K562 (cell line): ENCODE data around the gene STARD6. TPM values are rescaled to one million over a fixed set of nuclear protein-coding genes. Genes with fewer than 3 reads are reported as not detected.
A peak's percentile ranks its signal among the peaks of the same experiment; 100 is the strongest.

Source experiments
- CBFA2T2 ChIP-seq: fragments of 450-650 bp; conservative IDR thresholded peaks from 2 replicates; pipeline ENCODE4 v1.6.1; 2017; ENCODE audit warnings: mild to moderate bottlenecking
- CREM ChIP-seq: IDR thresholded peaks from 2 replicates; pipeline ENCODE4 v1.6.1; 2014; ENCODE audit warnings: antibody characterized with exemption, low read depth
- HCFC1 ChIP-seq: IDR thresholded peaks from 2 replicates; pipeline ENCODE4 v1.6.1; 2012; ENCODE audit warnings: low read depth, low read length, improper control_type of control experiment
- HDAC8 ChIP-seq: fragments of 450-650 bp; IDR thresholded peaks from 2 replicates; pipeline ENCODE4 v1.6.1; 2016; ENCODE audit warnings: mild to moderate bottlenecking, missing genetic modification characterization, moderate library complexity, missing compliant biosample characterization
- HNRNPUL1 ChIP-seq: fragments of 200-400 bp; formaldehyde crosslinking; IDR thresholded peaks from 2 replicates; pipeline ENCODE4 v1.6.1; 2017; ENCODE audit warnings: low read length
- KDM2B ChIP-seq: fragments of 250-450 bp; sonication (Bioruptor Pico); IDR thresholded peaks from 2 replicates; pipeline ENCODE4 v1.8.0; 2021; ENCODE audit warnings: mild to moderate bottlenecking, moderate library complexity
- MTA1 ChIP-seq: fragments of 450-650 bp; IDR thresholded peaks from 2 replicates; pipeline ENCODE4 v1.6.1; 2017; ENCODE audit warnings: borderline replicate concordance
- MYC ChIP-seq, 2 experiments: fragments of 250-450 bp in 1 of 2; sonication (Bioruptor Pico) in 1 of 2; IDR thresholded peaks; 2 replicates each; pipeline versions ENCODE4 v1.5.1 to v1.6.1; 2012 to 2021; ENCODE audit warnings: low read depth in 2 of 2, borderline replicate concordance in 1 of 2, improper control_type of control experiment in 1 of 2, low read length in 1 of 2, mild to moderate bottlenecking in 1 of 2, moderate library complexity in 1 of 2
- NFE2L1 ChIP-seq: fragments of 450-650 bp; IDR thresholded peaks from 2 replicates; pipeline ENCODE4 v1.6.1; 2016; ENCODE audit warnings: missing genetic modification characterization, low read depth, mild to moderate bottlenecking, missing compliant biosample characterization, moderate library complexity, borderline replicate concordance
- NR4A1 ChIP-seq, 2 experiments: fragments of 250-450 bp in 1 of 2; fragments of 450-650 bp in 1 of 2; sonication (Bioruptor Pico) in 1 of 2; IDR thresholded peaks; 2 replicates each; pipeline versions ENCODE4 v1.4.0 to v1.6.1; 2016 to 2020; ENCODE audit warnings: mild to moderate bottlenecking in 2 of 2, missing compliant biosample characterization in 1 of 2, missing genetic modification characterization in 1 of 2, moderate library complexity in 1 of 2
- NUFIP1 ChIP-seq: fragments of 450-650 bp; IDR thresholded peaks from 2 replicates; pipeline ENCODE4 v1.6.1; 2018; ENCODE audit not compliant: partially characterized antibody
- PCBP2 ChIP-seq: fragments of 200-400 bp; formaldehyde crosslinking; IDR thresholded peaks from 2 replicates; pipeline ENCODE4 v1.6.1; 2018; ENCODE audit warnings: low read length, low read depth, mild to moderate bottlenecking, moderate library complexity; ENCODE audit not compliant: poor library complexity, severe bottlenecking
- PML ChIP-seq: IDR thresholded peaks from 2 replicates; pipeline ENCODE4 v1.6.1; 2012; ENCODE audit warnings: low read length, inconsistent platforms
- SMARCB1 ChIP-seq: IDR thresholded peaks from 2 replicates; pipeline ENCODE4 v1.6.1; 2011; ENCODE audit warnings: improper control_type of control experiment, low read depth; ENCODE audit not compliant: insufficient read length
- SMARCE1 ChIP-seq: fragments of 450-650 bp; IDR thresholded peaks from 2 replicates; pipeline ENCODE4 v1.7.1; 2016; ENCODE audit warnings: mild to moderate bottlenecking
- ZNF184 ChIP-seq: sonication (generic); formaldehyde crosslinking; IDR thresholded peaks from 2 replicates; pipeline ENCODE4 v1.5.0; 2020; ENCODE audit warnings: missing genetic modification reagents
- ZNF253 ChIP-seq: fragments of 250-450 bp; sonication (Bioruptor Pico); conservative IDR thresholded peaks from 2 replicates; pipeline ENCODE4 v1.6.1; 2021; ENCODE audit warnings: mild to moderate bottlenecking
- ZNF408 ChIP-seq: fragments of 250-450 bp; sonication (Bioruptor Pico); IDR thresholded peaks from 2 replicates; pipeline ENCODE4 v1.4.0; 2020; ENCODE audit warnings: low read depth, mild to moderate bottlenecking, moderate library complexity
- ZNF76 ChIP-seq: fragments of 250-450 bp; sonication (Bioruptor Pico); IDR thresholded peaks from 2 replicates; pipeline ENCODE4 v1.4.0; 2020; ENCODE audit warnings: mild to moderate bottlenecking, moderate library complexity, borderline replicate concordance
- polyA plus RNA-seq, 8 experiments: library from polyadenylated mRNA; depleted of rRNA in 4 of 8; stranded (reverse) in 5 of 8; unstranded in 3 of 8; fragments of >200 nt; fragmentation: Nextera tagmentation in 2 of 8; fragmentation: Illumina TruSeq in 1 of 8; extraction: Ambion mirVana in 2 of 8; extraction: Trizol in 1 of 8; gene quantifications; 2 replicates each; pipeline versions ENCODE4 v1.2.1 to v1.2.3, GENCODE V29; 2011 to 2014; ENCODE audit warnings: inconsistent platforms in 1 of 8, missing spikeins in 1 of 8
- total RNA-seq, 7 experiments: library from RNA; depleted of rRNA in 6 of 7; stranded (reverse); fragments of >200 nt in 6 of 7; fragmentation: Illumina TruSeq in 2 of 7; extraction: Trizol in 2 of 7; gene quantifications; 2 replicates each; pipeline versions ENCODE4 v1.2.1 to v1.2.3, GENCODE V29; 2011 to 2021; ENCODE audit warnings: low replicate concordance in 1 of 7
- TF ChIP-seq, protein P1 (sequence below): fragments of 250-450 bp; sonication (Bioruptor Pico); IDR thresholded peaks from 2 replicates; pipeline ENCODE4 v1.8.0; 2021; ENCODE audit warnings: mild to moderate bottlenecking, moderate library complexity
- TF ChIP-seq, protein P2 (sequence below): fragments of 200-400 bp; formaldehyde crosslinking; IDR thresholded peaks from 2 replicates; pipeline ENCODE4 v1.6.1; 2017; ENCODE audit warnings: mild to moderate bottlenecking, low read depth, low read length, moderate library complexity
- TF ChIP-seq, protein P3 (sequence below): fragments of 250-450 bp; sonication (Bioruptor Pico); IDR thresholded peaks from 2 replicates; pipeline ENCODE4 v1.8.0; 2021; ENCODE audit warnings: moderate library complexity, mild to moderate bottlenecking, inconsistent platforms

The STARD6 gene
- total and polyA plus RNA-seq, 9 of the 15 experiments (the other 6 are each of a cell fraction or from before 2014, with no cell fraction given) = 0.11 to 0.15 TPM; not detected in 7

DNA sequence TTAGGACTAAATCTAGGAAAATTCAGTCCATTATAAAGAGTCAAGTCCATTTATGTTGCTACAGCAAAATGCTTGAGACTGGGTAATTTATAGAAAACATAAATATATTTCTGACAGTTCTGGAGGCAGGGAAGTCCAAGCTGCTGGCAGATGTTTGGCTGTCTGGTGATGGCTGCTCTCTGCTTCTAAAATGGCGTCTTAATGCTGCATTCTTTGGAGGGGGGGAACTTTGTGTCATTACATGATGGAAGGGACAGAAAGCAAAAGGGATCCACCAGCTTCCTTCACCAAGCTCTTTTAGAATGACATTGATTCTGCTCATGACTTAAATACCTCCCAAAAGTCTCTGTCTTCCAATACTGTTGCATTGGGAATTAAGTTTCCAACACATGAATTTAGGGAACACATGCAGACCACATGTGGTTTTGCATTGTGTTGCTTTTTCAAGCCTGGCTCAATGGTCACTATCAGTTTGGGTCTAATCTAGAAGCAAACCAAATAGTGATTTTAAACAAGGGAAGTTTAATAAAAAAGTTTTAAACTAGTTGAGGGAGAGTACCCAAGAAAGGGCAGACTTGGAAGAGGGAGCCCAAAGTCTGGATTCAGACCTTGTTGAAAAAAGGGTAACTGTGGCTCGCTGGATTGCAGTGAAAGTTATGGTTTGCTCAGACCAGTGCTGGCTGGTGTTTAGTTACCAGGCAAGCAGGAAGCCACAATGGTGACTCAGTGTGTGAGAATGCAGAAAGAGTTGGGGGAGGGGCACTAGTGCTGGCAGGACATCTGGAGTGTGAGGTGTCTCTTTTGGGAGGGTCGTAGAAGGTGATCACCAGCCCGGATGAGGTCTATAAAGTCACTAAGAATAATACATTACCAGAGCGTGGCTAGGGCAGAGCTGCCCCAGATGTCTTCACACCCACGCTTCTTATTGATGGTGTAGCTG, 30.8 kb upstream of the STARD6 start (continued):
- TF ChIP-seq SMARCB1 (no peak), KDM2B (CRISPR knock-in tag) (no peak), ZNF184 (CRISPR knock-in tag) (no peak), MTA1 (no peak; the same call in 1 of the 2 replicates), PCBP2 (no peak), NUFIP1 (no peak), HNRNPUL1 (no peak), CREM (0 out of 2 replicates have a peak, but pooled peaks have one; percentile 14), ZNF253 (CRISPR knock-in tag) (no peak), CBFA2T2 (no peak; the same call in 1 of the 2 replicates), PML (no peak), HDAC8 (no peak), NFE2L1 (no peak), MYC (IDR thresholded peaks at IDR 0.05; ENCODE audit: low read depth, low read length) (no peak), MYC (CRISPR knock-in tag; IDR thresholded peaks at IDR 0.05; ENCODE audit: borderline replicate concordance, low read depth) (no peak), NR4A1 (CRISPR knock-in tag; IDR thresholded peaks at IDR 0.05) (no peak), NR4A1 (tag; IDR thresholded peaks at IDR 0.05) (no peak; the same call in 1 of the 2 replicates), SMARCE1 (peak; percentile 82), ZNF408 (CRISPR knock-in tag) (no peak), HCFC1 (no peak), ZNF76 (no peak)
- TF ChIP-seq, protein P1, sequence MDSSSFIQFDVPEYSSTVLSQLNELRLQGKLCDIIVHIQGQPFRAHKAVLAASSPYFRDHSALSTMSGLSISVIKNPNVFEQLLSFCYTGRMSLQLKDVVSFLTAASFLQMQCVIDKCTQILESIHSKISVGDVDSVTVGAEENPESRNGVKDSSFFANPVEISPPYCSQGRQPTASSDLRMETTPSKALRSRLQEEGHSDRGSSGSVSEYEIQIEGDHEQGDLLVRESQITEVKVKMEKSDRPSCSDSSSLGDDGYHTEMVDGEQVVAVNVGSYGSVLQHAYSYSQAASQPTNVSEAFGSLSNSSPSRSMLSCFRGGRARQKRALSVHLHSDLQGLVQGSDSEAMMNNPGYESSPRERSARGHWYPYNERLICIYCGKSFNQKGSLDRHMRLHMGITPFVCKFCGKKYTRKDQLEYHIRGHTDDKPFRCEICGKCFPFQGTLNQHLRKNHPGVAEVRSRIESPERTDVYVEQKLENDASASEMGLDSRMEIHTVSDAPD (CRISPR knock-in tag) = no peak
- TF ChIP-seq, protein P2, sequence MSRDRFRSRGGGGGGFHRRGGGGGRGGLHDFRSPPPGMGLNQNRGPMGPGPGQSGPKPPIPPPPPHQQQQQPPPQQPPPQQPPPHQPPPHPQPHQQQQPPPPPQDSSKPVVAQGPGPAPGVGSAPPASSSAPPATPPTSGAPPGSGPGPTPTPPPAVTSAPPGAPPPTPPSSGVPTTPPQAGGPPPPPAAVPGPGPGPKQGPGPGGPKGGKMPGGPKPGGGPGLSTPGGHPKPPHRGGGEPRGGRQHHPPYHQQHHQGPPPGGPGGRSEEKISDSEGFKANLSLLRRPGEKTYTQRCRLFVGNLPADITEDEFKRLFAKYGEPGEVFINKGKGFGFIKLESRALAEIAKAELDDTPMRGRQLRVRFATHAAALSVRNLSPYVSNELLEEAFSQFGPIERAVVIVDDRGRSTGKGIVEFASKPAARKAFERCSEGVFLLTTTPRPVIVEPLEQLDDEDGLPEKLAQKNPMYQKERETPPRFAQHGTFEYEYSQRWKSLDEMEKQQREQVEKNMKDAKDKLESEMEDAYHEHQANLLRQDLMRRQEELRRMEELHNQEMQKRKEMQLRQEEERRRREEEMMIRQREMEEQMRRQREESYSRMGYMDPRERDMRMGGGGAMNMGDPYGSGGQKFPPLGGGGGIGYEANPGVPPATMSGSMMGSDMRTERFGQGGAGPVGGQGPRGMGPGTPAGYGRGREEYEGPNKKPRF = no peak
- TF ChIP-seq, protein P3, sequence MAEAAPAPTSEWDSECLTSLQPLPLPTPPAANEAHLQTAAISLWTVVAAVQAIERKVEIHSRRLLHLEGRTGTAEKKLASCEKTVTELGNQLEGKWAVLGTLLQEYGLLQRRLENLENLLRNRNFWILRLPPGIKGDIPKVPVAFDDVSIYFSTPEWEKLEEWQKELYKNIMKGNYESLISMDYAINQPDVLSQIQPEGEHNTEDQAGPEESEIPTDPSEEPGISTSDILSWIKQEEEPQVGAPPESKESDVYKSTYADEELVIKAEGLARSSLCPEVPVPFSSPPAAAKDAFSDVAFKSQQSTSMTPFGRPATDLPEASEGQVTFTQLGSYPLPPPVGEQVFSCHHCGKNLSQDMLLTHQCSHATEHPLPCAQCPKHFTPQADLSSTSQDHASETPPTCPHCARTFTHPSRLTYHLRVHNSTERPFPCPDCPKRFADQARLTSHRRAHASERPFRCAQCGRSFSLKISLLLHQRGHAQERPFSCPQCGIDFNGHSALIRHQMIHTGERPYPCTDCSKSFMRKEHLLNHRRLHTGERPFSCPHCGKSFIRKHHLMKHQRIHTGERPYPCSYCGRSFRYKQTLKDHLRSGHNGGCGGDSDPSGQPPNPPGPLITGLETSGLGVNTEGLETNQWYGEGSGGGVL (CRISPR knock-in tag) = no peak
